Activated CD4-positive, CD25-positive, alpha-beta regulatory T cell (primary cell): Measurements from ENCODE around the gene SH3GLB2.

ENCODE experiments used
- DNase-seq, 4 experiments: peaks; one replicate each; lab custom pipeline; 2025; lab: John Stamatoyannopoulos, UW

The SH3GLB2 gene

GRCh38 chr9:129028192-129028966 lies at the start of gene SH3GLB2:
Gene SH3GLB2 (minus strand): TSS chr9:129028331. CDS start chr9:129028154, 177 bp downstream.
- DNase-seq = peak; percentile 89 to 96 (median 92)

- no peak for DNase-seq
Measured at GRCh38 chr9:129077236-129077635, 49.1 kb upstream of the SH3GLB2 start.

GRCh38 chr9:129076640-129077037 lies 48.5 kb upstream of the SH3GLB2 start:
- no peak for DNase-seq

GRCh38 chr9:129075996-129076639 lies 48.0 kb upstream of the SH3GLB2 start:
- DNase-seq = no peak

- no peak for DNase-seq
Measured at GRCh38 chr9:129074106-129074505, 46.0 kb upstream of the SH3GLB2 start.

GRCh38 chr9:129073404-129073803 lies 45.3 kb upstream of the SH3GLB2 start:
- DNase-seq = no peak

- DNase-seq = no peak
Measured at GRCh38 chr9:129072171-129072570, 44.0 kb upstream of the SH3GLB2 start.

GRCh38 chr9:129071526-129072126 lies 43.5 kb upstream of the SH3GLB2 start:
- peak in 1 of 4 experiments; percentile 20 for DNase-seq

GRCh38 chr9:129070696-129071525 lies 42.8 kb upstream of the SH3GLB2 start:
- no peak for DNase-seq

DNA sequence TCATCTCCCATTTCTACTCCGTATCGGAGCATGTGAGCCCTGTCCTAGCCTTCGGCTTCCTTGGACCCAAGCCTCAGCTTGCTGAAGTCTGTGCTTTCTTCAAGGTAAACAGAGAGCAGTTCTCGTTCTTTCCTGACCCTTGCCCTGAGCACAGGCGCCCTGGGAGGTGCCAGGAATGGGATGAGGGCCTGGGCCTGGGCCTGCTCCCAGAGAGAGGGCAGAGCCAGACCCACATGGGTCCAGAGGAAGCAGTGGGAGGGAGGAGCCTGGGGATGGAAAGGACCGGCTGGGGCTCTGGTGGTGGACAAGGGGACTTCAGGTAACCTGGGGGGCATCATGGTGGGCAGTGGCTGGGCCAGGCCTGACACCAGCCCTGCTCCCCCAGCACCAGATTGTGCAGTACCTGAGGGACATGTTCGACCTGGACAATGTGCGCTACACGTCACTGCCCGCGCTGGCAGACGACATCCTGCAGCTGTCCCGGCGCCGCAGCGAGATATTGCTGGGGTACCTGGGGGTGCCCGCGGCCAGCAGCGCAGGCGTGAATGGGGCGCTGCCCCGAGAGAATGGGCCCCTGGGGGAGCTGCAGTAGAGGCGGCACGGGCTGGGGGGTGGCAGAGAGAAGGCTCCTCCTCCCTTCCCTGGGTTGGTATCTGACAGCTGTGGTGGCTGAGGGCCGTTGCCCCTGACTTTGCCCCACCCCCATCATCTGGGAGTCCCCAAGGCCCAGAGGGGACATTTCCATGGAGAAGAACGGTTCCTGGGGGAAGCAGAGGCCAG lies 41.9 kb upstream of the SH3GLB2 start:
- no peak for DNase-seq

GRCh38 chr9:129068990-129069861 lies 41.1 kb upstream of the SH3GLB2 start:
- DNase-seq = peak in 2 of 4 experiments; percentile 30 to 38

GRCh38 chr9:129068110-129068509 lies 40.0 kb upstream of the SH3GLB2 start:
- no peak for DNase-seq

- DNase-seq = no peak
Measured at GRCh38 chr9:129064499-129064908, 36.4 kb upstream of the SH3GLB2 start.

DNA sequence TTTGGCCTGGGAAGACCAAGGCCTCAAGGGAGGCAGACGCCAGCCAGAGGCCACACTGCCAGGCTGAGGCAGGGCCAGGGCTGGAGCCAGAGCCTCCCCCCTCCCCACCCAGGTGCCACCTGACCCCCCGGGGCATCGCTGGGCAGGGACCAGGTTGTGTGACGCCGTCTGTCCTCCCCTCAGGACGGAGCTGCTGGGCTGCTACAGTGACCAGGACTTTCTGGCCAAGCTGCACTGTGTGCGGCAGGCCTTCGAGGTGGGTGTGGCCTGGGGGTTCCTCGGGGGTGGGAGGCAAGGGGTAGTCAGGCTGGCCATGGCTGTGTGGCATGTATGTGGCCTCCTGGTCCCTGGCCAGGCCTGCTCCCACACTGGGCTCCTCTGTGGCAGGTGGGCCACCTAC lies 34.9 kb upstream of the SH3GLB2 start:
- DNase-seq = no peak

DNA sequence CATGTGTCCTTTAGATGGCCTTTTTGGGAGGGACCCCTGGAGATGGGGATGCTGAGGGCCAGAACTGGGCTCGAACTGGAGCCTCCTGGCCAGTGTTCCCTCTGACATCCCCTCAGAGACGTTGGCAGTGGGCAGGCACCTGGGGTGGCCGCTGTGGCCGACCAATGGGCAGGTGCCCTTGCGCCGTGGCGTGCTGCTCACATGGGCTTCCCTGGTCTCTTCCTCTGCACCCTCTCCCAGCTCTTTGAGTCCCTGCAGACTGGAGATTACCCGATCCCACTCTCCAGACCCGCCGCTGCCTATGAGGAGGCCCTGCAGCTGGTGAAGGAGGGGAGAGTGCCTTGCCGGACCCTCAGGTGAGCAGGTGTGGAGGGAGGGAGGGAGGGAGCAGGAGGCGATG lies 32.9 kb upstream of the SH3GLB2 start:
- DNase-seq = no peak

- DNase-seq = no peak
Measured at GRCh38 chr9:129059796-129060785, 32.0 kb upstream of the SH3GLB2 start.

DNA sequence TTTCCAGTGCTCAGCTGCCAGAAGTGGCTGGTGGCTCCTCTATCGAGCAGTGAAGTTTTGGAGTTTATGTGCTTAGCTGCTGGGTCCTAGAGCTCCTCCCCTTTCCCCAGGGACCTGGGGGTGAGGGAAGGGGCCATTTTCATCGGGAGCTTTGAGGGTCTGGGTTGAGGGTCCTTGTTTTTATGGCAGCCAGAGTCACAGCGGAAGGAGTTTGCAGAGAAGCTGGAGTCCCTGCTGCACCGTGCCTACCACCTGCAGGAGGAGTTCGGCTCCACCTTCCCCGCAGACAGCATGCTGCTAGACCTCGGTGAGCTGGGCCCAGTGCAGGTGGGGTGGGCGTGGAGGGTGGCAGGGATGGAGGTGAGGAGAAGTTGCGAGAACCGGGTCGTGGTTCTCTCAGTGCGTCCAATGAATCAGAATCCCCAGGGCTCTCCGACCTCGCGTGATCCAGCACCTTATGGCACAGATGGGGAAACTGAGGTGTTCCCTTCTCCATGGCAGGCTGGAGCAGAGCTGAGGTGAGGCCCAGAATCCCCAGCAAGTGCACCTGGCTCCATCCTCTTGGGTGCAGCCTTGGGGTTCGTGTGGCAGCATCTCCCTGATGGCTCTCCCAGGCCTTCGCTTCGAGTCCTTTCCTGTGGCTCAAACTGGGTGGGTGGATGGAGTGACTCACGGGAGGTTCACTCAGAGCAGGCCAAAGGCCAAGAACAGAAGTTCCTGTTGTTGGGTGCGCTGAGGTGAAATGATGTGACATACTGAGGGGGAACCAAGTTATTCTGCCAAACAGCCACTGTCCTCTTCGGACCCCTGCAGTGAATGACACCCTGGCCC lies 31.0 kb upstream of the SH3GLB2 start:
- no peak for DNase-seq

GRCh38 chr9:129054163-129054851 lies 26.2 kb upstream of the SH3GLB2 start:
- DNase-seq = no peak
